Hematopoietic multipotent progenitor cell treated with erythropoietin and hydrocortisone succinate and interleukin-3 and kit ligand, for 15 days (in vitro differentiated cells): ENCODE measurements around the gene SPATA25.

ENCODE experiments used
- DNase-seq: peaks from one replicate; pipeline ENCODE4 v3.0.0-alpha.2; 2015; ENCODE audit warnings: low spot score

SPATA25 gene

DNA sequence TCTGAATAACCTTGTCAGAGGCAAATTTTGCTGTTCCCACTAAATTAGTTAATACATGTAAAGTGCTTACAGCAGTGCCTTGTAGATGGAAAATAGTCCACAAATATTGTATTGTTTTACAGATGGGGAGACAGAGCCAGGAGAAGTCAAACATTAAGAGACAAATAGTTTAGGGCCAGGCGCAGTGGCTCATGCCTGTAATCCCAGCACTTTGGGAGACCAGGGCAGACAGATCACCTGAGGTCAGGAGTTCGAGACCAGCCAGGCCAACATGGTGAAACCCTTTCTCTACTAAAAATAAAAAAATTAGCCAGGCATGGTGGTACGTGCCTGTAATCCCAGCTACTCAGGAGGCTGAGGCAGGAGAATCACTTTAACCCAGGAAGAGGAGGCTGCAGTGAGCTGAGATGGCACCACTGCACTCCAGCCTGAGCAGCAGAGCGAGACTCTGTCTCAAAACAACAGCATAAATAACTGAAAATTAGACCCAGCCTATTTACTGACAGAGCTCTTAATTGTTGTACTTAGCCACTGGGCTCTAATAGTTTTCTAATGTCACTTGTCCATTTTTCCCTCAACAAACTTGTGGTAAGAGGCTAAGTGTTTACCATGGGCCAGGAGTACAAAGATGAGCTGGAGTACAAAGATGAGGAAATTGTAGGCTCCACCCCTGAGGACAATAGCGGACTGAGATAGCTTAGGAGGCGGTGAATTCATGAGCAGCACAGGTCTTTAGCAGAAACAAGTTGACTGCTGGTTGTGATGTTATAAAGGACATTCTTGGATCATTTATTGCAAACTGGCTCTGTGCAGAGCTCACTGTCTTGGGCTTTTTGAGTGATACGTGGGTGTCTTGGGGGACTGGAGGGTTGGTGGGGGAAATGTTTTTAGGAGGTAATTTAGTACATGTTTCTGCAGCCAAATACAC lies 23.6 kb downstream of the SPATA25 start:
- DNase-seq = no peak

DNA sequence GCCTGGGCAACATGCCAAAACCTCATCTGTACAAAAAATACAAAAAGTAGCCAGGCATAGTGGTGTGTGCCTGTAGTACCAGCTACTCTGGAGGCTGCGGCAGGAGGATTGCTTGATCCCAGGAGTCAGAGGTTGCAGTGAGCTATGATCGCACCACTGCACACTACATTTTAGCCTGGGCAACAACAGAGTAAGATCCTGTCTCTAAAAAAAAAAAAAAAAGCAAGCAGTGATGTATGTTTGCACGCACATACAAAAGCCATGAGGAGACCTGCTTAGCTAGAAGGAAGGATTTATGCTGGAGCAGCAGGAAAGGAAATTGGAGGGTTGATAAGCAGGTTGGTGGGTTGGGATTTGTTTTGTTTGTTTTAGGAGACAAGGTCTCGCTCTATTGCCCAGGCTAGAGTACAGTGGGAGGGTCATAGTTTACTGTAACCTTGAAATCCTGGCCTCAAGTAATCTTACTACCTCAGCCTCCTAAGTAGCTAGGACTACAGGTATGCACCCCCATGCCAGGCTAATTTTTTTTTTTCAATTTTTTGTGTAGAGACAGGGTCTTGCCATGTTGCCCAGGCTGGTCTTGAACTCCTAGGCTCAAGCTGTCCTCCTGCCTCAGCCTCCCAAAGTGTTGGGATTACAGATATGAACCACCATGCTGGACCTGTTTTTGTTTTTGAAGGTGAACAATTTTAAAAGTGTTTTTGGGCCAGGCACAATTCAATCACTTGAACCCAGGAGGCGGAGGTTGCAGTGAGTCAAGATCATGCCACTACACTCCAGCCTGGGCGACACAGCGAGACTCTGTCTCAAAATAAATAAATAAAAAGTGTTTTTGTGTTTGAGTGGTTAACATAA lies 26.0 kb downstream of the SPATA25 start:
- DNase-seq = peak; percentile 75

DNA sequence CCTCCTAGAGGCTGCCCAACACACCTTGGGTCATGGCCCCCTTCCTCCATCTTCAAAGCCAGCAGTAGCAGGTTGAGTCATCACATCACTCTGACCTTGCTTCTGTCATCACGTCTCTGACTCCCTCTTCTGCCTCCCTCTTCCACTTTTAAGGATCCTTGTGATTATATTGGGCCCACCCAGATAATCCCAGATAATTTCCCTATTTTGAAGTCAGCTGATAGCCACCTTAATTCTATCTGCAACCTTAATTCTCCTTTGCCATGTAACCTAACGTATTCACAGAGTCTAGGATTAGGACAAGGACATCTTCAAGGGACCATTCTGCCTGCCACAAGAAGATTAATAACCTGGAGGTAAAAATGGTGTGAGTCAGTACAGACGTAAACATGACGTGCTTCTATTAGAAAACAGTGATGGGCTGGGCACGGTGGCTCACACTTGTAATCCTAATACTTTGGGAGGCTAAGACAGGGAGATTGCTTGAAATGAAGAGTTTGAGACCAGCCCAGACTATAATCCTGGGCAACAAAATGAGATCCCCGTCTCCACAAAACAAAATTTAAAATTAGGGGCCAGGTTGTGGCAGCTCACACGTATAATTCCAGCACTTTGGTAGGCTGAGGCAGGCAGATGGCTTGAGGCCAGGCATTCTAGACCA lies 26.7 kb downstream of the SPATA25 start:
- DNase-seq = no peak

DNA sequence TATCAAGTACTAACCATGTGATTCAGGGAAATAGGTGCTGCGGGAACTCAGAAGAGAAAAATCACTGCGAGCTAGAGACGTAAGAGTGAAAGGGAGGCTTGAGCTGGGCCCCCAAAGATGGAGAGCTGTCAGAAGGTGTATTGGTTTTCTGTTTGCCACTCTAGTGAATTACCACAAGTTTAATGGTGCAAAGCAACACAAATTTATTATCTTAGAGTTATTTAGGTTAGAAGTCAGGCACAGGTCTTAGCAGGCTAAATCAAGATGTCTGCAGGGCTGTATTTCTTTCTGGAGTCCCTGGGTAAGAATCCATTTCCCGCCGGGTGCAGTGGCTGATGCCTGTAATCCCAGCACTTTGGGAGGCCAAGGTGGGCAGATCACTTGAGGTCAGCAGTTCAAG lies 27.5 kb downstream of the SPATA25 start:
- DNase-seq = no peak

DNA sequence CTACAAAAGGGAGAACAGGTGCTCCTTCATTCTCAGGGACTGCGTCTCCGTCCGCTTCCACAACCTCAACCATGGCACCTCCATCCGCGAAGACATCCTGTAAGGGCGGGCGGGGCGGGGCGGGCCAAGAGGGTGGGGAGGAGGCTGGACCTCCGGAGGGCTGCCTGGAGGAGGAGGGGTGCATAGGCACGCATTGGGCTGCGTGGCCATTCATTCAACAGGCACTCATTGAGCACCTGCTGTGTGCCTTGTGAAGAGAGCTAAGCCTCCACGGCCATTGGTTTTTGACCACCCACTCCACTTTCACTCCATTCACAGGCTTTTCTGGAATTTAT lies 29.6 kb downstream of the SPATA25 start:
- no peak for DNase-seq

DNA sequence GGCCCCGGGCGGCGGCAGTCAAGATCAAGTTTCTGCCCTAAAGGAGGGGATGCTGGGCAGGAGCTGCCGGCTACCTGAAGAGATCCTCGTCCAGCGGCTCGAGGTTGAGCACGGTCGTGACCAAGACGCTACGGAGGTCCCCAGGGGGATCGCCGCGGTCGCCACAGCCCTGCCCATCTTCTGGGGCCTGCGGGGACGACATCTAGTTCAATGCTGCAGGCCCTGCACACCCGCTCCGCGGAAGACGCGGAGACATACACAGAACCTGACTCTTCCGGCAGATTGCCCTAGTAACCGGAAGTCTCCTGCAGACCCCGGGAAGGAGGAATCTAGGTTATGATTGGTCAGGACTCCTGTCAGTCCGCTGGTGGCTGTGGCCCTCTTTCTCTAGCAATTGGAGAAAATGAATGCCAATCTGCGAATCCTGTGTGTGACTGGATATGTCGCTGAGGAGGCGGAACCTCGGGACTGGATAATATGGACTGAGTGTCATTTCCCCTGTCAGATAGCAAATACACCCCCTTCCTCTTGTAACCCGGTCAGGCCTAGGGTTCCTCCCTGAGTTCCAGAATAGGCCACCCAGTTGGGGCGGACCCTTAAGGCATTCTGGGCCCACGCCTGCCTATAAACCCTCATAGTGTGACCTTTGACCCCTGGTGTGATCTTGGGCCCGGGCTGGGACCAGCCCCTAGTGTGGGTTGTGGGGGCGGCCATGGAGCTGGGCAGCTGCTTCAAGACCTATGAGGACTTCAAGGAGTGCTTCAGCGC lies 30.1 kb downstream of the SPATA25 start, which contains the start of the genes ACOT8 and ZSWIM3:
Gene ACOT8, minus strand, starts transcription at position 279 of the 768 bp plus-strand sequence. Its CDS starts 77 bp downstream, at position 202.
Gene ZSWIM3, plus strand, starts transcription at position 501 of the 768 bp plus-strand sequence. Its CDS starts 212 bp downstream, at position 713.
- peak; percentile 100 for DNase-seq

DNA sequence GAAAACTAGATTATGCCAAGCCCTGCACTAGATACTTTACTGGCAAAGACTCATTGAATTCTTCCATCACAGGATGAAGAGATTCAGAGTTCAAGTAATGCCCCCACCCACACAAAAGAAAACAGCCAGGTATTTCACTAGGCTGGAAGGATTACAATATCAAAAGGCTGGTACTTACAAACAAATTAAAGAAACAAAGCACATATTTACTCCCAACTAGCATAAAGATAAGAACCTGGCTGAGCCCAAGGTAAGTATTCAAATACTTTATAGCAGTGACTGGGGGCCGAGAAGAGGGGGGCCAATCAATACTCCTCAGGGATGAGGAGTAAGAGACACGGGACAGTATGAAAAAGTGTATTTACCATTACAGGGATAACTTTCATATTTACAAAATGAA lies 33.9 kb downstream of the SPATA25 start:
- no peak for DNase-seq

DNA sequence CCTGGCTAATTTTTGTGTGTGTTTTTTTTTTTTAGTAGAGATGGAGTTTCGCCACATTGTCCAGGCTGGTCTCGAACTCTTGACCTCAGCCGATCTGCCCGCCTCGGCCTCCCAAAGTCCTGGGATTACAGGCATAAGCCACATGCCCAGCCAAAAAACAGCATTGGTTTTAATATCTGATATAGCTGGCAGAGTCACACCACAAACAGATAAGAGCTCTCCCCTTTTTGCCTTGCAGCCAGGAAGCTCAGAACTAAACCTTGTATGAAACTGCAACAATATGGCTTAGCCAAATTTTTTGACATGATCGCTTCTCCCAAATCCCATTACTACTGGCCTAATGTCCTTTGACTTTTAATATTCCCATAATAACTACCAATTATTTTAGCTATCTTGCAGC lies 35.1 kb downstream of the SPATA25 start:
- DNase-seq = no peak

DNA sequence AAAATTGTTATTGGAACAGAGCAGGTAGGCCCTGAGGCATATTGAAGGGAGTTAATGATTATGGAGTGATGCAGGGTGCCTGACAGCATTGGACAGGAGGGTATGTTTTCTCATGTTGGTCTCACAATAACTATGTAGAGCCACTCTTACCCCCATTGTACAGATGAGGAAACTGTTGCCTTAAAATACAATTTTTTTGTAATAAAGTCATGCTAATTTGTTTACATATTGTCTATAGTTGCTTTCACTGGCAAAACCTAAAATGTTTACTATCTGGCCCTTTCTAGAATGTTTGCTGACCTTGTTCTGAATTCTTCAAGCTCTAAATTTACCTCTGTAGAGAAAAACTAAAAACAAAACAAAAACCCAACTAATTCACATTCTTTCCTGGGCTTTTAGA lies 35.9 kb downstream of the SPATA25 start:
- no peak for DNase-seq

DNA sequence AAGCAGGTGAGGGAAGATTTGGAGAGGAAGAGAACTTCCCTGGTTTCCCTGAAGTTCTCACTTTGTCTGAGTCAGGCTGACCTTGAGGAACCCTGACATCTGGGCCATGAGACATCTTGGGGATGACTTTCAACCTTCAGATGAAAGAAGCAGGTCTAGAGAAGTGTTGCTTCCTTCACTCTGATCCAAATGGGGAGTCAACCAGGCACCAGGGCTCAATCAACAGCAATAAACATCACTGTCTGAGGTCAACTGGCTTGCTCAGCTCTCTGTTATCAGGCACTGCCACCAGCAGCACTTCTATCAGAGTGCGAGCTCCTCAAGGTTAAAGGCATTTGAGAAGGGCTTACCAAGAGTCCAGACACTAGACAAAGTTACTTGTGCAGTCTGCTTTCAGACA lies 36.5 kb downstream of the SPATA25 start:
- peak; percentile 83 for DNase-seq

DNA sequence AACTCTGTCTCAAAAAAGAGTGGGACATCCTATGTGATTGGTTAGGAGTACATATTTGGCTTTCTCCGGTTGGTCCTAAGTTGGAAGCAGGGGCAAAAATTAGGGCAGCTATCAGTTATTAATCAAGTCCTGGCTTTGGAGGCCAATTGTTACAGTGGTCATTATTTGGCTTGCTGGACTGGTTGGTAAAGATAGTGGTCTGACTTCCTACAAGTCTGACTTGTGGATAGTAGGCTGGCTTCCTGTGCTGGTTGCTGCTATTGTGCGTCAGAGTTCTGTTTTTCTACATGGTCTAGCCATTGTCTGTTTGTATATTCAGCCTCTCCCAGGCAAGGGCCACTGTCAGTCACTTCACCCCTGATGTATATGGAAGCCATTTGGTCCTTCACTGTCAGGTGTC lies 37.2 kb downstream of the SPATA25 start:
- DNase-seq = no peak

DNA sequence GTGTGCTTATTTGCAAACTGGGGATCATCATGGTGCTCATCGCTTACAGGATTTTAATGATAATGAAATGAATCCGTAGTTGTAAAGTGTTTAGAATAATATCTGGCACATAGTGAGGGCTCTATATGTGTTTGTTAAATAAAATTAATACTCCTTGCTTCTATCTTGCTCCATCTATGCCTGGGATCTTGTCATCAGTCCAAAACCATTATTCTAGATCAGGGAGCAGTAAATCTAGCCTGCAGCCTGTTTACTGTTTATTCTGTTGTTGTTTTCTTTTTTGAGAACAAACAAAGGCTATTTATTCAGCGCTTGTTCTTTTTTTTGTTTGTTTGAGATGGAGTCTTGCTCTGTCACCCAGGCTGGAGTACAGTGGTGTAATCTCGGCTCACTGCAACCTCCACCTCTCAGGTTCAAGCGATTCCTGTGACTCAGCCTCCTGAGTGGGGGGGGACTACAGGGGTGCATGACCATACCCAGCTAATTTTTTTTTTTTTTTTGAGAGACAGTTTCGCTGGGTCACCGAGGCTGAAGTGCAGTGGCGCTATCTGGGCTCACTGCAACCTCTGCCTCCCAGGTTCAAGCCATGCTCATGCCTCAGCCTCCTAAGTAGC lies 38.3 kb downstream of the SPATA25 start:
- no peak for DNase-seq

DNA sequence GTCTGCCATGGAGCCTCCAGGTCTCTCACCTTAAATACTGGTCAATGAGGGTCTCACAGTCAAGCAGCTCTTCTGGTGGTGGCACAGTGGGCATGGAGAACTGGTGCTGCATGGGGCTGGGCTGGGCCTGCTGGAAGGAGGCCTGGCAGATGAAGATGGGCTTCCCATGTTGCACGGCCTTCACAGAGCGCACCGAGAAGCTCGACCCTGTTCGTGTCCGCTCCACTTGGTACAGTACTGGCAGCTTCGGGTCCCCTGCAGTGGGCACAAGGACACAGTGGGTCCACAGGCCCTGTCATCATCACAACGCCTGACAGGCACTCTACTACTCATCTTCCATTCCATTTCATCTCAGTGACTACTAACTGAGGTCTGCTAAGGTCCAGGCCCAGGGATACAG lies 39.0 kb downstream of the SPATA25 start:
- DNase-seq = no peak

DNA sequence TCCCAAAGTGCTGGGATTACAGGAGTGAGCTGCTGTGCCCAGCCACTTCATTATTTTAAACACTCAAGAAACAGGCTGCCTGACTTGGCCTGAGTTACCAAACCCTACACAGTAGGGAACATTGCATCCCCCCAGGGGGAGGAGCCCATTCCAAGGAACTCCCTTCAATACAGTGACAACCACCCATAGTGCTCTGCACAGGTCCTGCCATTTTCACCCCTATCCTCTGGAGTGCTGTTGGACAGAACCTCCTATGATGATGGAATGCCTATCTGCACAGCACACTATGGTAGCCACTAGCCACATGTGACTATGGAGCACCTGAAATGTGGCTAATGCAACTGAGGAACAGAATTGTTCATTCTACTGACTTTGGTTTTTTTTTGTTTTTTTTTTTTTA lies 42.0 kb downstream of the SPATA25 start:
- no peak for DNase-seq

DNA sequence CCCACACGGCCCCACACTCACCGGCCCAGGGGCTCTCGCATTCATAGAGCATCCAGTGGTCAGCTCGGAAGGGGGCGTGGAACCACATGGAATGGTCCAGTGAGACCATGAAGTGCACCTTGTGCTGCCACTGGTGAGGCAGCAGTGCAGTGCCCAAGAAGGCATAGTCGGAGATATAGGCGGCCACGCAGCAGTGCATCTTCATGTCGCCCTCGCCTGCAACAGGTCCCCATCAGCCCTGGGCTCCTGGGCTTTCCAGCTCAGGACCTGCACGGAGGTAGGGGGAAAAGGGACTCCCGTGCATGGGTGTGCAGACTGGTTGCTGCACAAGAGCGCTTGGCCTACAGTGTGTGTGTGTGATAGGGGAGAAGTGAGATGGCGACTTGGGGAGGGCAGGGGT lies 43.9 kb downstream of the SPATA25 start:
- DNase-seq = no peak

DNA sequence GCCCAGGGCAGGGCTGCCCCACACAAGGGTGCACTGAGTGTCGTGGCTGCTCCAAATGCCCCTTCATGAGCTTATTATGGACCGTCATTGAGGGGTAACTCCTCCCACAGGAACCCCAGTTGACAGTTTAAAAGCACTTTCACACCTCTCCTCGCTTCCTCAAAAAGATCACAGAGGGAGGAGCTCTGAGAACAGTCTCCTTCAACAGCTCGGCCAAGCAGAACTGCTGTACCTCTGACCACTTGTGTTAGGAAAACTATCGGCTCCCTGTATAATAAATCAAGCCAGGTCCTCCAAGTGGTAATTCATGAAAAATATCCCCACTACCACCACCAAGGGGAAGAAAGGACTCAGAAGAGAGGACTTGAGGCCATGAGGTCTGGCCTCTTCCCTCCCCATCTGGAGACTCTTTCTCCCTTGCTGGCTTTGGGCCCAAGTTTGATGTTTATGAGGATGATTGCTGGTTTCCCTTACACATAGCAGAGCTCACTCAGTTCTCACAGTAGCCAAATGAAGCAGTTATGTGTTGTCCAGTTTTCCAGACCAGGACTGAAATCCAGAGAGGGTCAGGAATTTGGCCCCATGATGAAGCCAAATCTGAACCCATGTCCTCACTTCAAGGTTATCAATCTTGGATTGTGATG lies 45.1 kb downstream of the SPATA25 start:
- DNase-seq = no peak

DNA sequence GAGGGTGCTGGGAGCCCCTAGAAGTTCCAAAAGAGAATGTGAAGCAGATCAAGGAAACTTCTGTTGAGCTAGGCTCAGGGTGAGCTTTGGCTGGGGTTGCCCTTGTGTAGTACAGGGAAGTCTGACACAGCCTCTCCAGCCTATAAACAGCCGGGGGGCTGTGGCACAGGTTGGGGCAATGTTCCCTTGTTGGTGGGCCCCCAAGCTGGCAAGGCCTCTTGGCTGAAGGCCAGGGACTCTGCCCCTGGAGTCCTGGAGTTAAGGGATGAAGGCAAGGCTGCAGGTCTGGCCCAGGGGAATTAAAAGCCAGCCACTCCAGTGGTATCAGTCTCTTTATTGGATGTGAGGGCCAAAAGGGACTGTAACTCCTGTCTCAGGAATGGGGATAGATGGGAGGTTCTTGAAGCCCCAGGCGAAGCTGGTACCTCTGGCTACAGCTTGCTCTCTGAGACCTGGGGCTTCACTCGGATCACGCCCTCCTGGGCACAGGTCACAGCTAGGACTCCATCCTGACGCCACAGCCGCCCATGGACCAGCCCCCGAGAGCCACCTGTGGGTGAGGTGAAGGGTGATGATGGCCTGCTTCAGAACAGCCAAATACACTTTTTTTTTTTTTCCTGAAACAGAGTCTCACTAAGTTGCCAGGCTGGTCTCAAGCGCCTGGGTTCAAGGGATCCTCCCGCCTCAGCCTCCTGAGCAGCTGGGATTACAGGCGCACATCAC lies 45.9 kb downstream of the SPATA25 start:
- DNase-seq = no peak

DNA sequence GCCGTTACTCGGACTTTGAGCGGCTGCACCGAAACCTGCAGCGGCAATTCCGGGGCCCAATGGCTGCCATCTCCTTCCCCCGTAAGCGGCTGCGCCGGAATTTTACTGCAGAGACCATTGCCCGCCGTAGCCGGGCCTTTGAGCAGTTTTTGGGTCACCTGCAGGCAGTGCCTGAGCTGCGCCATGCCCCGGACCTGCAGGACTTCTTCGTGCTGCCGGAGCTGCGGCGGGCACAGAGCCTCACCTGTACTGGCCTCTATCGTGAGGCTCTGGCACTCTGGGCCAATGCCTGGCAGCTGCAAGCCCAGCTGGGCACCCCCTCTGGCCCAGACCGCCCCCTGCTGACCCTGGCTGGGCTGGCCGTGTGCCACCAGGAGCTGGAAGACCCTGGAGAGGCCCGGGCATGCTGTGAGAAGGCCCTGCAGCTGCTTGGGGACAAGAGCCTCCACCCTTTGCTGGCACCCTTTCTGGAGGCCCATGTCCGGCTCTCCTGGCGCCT lies 46.7 kb downstream of the SPATA25 start:
- no peak for DNase-seq

DNA sequence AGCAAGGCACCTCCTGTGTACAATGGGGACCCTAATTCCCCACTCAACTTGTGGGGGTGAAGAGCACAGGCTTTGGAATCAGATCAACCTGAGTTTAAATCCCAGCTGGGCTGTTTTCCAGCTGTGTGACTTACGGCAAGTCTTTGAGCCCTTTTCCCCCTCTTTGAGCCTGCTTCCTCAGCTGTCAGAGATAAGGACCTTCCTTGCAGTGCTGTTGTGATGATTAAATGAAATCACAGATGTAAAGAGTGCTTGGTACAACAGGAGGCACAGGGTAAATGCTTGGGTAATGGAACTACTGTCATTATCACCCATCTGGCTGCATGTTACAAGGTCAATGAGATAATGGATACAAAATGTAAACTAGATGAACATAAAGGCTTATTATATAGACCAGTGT lies 50.6 kb downstream of the SPATA25 start:
- peak; percentile 28 for DNase-seq
